ENCODE data around the gene EXT2.

Gene EXT2

DNA sequence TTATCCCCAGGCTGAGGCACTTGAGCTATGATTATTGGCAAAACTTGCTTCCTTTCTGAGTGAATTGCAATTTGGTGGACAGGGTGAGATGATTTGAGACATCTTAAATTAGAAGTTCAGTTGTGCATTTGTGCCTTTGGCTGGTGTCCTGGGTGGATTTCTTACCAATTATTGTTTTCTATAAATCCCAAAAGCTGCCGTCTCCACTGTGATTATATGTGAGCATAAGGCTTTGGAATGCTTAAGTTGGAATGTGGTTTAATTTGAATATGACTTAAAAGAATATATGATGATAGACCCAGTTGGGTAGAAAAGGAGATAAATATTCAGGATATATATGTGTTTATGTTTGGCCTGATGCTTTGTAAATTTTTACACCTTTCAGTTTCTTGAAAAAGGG lies 70.0 kb downstream of the EXT2 start:
- no peak overlapping the region for H2AFZ ChIP-seq (ENCODE audit: low read length)
- H3K9me3 ChIP-seq (ENCODE audit: insufficient read depth, low read depth, low read length): no peaks in the 10 kb centered on the region
- H3K4me1 ChIP-seq (ENCODE audit: insufficient read depth, low read length, poor library complexity, severe bottlenecking): no peaks in the 10 kb centered on the region
- TF ChIP-seq EZH2phosphoT487 (IDR thresholded peaks at IDR 0.05; ENCODE audit: borderline replicate concordance): no peak
- TF ChIP-seq, protein P1, sequence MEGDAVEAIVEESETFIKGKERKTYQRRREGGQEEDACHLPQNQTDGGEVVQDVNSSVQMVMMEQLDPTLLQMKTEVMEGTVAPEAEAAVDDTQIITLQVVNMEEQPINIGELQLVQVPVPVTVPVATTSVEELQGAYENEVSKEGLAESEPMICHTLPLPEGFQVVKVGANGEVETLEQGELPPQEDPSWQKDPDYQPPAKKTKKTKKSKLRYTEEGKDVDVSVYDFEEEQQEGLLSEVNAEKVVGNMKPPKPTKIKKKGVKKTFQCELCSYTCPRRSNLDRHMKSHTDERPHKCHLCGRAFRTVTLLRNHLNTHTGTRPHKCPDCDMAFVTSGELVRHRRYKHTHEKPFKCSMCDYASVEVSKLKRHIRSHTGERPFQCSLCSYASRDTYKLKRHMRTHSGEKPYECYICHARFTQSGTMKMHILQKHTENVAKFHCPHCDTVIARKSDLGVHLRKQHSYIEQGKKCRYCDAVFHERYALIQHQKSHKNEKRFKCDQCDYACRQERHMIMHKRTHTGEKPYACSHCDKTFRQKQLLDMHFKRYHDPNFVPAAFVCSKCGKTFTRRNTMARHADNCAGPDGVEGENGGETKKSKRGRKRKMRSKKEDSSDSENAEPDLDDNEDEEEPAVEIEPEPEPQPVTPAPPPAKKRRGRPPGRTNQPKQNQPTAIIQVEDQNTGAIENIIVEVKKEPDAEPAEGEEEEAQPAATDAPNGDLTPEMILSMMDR (conservative IDR thresholded peaks at IDR 0.05; ENCODE audit: low read length): no peak
- H3F3A ChIP-seq (ENCODE audit: low read depth): no peaks in the 10 kb centered on the region
- no peaks in the 10 kb centered on the region for H4K20me1 ChIP-seq (ENCODE audit: insufficient read depth, low read length, poor library complexity, severe bottlenecking)
- H3K4me3 ChIP-seq (ENCODE audit: low read length, poor library complexity, severe bottlenecking): no peak overlapping the region
- H3K27me3 ChIP-seq (ENCODE audit: insufficient read depth, low read length, poor library complexity, severe bottlenecking): no peaks in the 10 kb centered on the region
- no peak overlapping the region for H3K9ac ChIP-seq (ENCODE audit: low read depth, low read length, poor library complexity, severe bottlenecking)
- H3K36me3 ChIP-seq (ENCODE audit: insufficient read depth, low read length): no peaks in the 10 kb centered on the region
- H3K79me2 ChIP-seq (ENCODE audit: insufficient read depth, low read length): no peaks in the 10 kb centered on the region
- no peaks in the 10 kb centered on the region for H3K9me2 ChIP-seq (replicated peaks; ENCODE audit: low read depth, low read length)
- no peak overlapping the region for H3K4me2 ChIP-seq (ENCODE audit: low read depth, low read length, poor library complexity, severe bottlenecking)

DNA sequence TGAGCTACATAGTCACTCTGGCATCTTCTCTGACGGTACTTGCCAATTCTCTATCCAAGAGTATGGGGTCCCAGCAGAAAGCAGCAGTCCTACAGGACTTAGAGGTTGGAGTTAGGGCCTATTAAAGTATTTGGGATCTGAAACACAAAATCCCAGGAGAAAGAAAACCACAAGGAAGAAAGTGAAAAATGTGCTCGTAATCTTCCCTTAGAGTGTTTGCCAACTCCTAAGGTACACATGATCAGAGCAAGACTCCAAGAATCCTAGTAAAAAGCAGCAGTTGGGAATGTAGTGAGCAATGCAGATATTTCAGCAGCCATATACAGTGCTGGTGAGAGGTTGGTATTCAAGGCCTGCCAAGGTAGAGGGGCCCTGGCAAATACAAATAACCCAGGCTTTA lies 71.6 kb downstream of the EXT2 start:
- Histone ChIP-seq H3K27me3 (ENCODE audit: insufficient read depth, low read length, poor library complexity, severe bottlenecking) (no peaks in the 10 kb centered on the region), H3K79me2 (ENCODE audit: insufficient read depth, low read length) (no peaks in the 10 kb centered on the region), H2AFZ (ENCODE audit: low read length) (no peak overlapping the region), H3K9me2 (replicated peaks; ENCODE audit: low read depth, low read length) (no peaks in the 10 kb centered on the region), H3F3A (ENCODE audit: low read depth) (no peaks in the 10 kb centered on the region), H3K4me1 (ENCODE audit: insufficient read depth, low read length, poor library complexity, severe bottlenecking) (no peaks in the 10 kb centered on the region), H3K4me3 (ENCODE audit: low read length, poor library complexity, severe bottlenecking) (no peak overlapping the region), H3K9me3 (ENCODE audit: insufficient read depth, low read depth, low read length) (no peaks in the 10 kb centered on the region), H4K20me1 (ENCODE audit: insufficient read depth, low read length, poor library complexity, severe bottlenecking) (no peaks in the 10 kb centered on the region), H3K9ac (ENCODE audit: low read depth, low read length, poor library complexity, severe bottlenecking) (no peak overlapping the region), H3K4me2 (ENCODE audit: low read depth, low read length, poor library complexity, severe bottlenecking) (no peak overlapping the region), H3K36me3 (ENCODE audit: insufficient read depth, low read length) (peaks cover 5% of the 10 kb centered on the region; the same call in 1 of the 2 replicates)
- TF ChIP-seq, protein P1 (conservative IDR thresholded peaks at IDR 0.05; ENCODE audit: low read length): no peak
- TF ChIP-seq EZH2phosphoT487 (IDR thresholded peaks at IDR 0.05; ENCODE audit: borderline replicate concordance): no peak

- Histone ChIP-seq H3K4me1 (ENCODE audit: insufficient read depth, low read length, poor library complexity, severe bottlenecking) (no peaks in the 10 kb centered on the region), H3K4me2 (ENCODE audit: low read depth, low read length, poor library complexity, severe bottlenecking) (no peak overlapping the region), H3K9me3 (ENCODE audit: insufficient read depth, low read depth, low read length) (no peaks in the 10 kb centered on the region), H4K20me1 (ENCODE audit: insufficient read depth, low read length, poor library complexity, severe bottlenecking) (no peaks in the 10 kb centered on the region), H3K27me3 (ENCODE audit: insufficient read depth, low read length, poor library complexity, severe bottlenecking) (no peaks in the 10 kb centered on the region), H3K9me2 (replicated peaks; ENCODE audit: low read depth, low read length) (no peaks in the 10 kb centered on the region), H2AFZ (ENCODE audit: low read length) (no peak overlapping the region), H3K36me3 (ENCODE audit: insufficient read depth, low read length) (peaks cover 14% of the 10 kb centered on the region; the same call in 1 of the 2 replicates), H3K4me3 (ENCODE audit: low read length, poor library complexity, severe bottlenecking) (no peak overlapping the region), H3K9ac (ENCODE audit: low read depth, low read length, poor library complexity, severe bottlenecking) (no peak overlapping the region), H3K79me2 (ENCODE audit: insufficient read depth, low read length) (no peaks in the 10 kb centered on the region), H3F3A (ENCODE audit: low read depth) (no peaks in the 10 kb centered on the region)
- TF ChIP-seq EZH2phosphoT487 (IDR thresholded peaks at IDR 0.05; ENCODE audit: borderline replicate concordance): no peak
- TF ChIP-seq, protein P1 (conservative IDR thresholded peaks at IDR 0.05; ENCODE audit: low read length): no peak
Measured at GRCh38 chr11:44171518-44171917, 76.0 kb downstream of the EXT2 start.

Measured in Loucy (cell line).